Activated effector memory CD4-positive, alpha-beta T cell treated with Interleukin-2 at 50 U/mL for 16 hours (primary cell): ENCODE measurements around the gene RAB40A.

Source experiments
- DNase-seq: peaks from one replicate; pipeline ENCODE4 v3.0.0-alpha.2; 2020

The RAB40A gene

GRCh38 chrX:103519389-103519788 is at the start of gene RAB40A:
TSS of gene RAB40A (minus strand) at chrX:103519489. CDS start at chrX:103500756, 18,733 bp downstream.
- DNase-seq = no peak

DNA sequence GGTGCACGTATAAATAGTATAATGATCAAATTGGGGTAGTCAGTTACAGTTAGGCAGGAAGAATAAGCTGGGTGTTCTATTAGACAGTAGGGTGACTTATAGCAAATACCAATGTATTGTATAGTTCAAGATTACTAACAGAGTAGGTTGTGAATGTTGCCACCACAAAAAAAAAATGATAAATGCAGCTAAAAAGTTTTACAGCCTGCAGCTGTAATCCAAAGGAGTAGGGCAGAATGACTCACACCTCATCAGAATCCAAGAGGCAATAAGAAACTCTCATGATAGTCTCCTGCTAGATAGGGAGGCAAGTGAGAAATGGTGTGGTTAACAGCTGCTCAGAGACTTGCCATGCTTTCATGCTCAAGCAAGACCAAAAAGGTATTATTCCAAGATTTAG is 46.5 kb upstream of the RAB40A start:
- DNase-seq = no peak

DNA sequence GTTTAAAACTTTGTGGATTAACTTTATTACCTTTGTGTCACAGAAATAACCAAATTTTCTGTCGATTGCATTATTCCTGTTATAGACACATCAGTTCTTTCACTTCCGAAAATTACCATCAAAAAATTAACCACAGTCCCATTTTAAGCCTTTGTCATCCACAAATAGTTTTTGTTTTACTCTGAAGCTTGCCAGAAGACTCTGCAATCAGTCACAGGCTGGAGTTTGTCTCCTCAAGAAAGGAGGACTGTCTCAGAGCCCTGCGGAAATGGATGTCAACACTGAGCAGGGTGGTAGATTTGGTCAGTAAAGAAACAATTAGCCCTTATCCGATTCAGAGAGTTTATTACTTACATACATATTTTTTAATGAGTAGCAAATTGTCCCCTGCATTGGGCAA is 45.9 kb upstream of the RAB40A start:
- DNase-seq = no peak

DNA sequence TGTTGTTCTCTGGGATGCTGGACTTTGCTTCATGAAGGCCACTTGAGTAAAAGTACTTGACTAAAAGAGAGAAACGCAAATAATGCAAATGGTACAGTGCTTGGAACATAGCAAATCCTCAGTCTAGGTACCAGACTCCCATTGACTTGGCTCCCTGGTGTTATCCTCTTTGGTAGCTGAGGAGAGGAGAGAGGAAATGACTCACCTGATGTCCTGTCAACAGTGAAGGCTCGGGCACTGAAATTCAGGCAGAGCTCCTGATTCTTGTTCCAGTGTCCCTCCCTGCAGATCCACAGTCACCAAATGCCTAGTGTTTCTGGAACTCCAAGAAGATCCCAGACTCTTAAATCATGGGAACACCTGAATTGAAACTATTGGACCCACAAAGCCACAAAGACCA is 43.5 kb upstream of the RAB40A start:
- DNase-seq = no peak

GRCh38 chrX:103560256-103560655 is 41.0 kb upstream of the RAB40A start:
- DNase-seq = no peak

GRCh38 chrX:103556963-103557612 is 37.8 kb upstream of the RAB40A start:
- no peak for DNase-seq

- DNase-seq = peak; percentile 25
Measured at GRCh38 chrX:103554687-103555424, 35.6 kb upstream of the RAB40A start.

DNA sequence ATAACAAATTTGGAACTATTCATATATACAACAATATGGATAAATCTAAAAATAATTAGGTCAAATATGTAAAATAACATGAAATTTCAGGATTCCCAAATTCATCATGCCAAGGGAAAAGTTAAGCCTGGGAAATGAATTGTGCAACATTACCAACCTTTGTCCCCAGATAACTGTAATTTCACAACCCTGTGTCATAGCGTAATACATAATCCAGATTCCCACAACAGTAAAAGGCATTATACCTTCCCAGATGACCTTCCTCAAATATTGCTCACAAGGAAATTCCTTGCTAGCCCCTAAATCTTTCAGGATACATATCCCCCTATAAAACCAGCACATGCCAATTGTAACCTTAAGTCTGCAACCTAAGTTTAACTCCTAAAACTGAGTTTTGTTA is 32.9 kb upstream of the RAB40A start:
- DNase-seq = no peak

GRCh38 chrX:103550415-103551051 is 31.2 kb upstream of the RAB40A start:
- no peak for DNase-seq

- DNase-seq = no peak
Measured at GRCh38 chrX:103549916-103550315, 30.6 kb upstream of the RAB40A start.

GRCh38 chrX:103540145-103540544 is 20.9 kb upstream of the RAB40A start:
- DNase-seq = no peak

- DNase-seq = no peak
Measured at GRCh38 chrX:103539695-103540094, 20.4 kb upstream of the RAB40A start.

DNA sequence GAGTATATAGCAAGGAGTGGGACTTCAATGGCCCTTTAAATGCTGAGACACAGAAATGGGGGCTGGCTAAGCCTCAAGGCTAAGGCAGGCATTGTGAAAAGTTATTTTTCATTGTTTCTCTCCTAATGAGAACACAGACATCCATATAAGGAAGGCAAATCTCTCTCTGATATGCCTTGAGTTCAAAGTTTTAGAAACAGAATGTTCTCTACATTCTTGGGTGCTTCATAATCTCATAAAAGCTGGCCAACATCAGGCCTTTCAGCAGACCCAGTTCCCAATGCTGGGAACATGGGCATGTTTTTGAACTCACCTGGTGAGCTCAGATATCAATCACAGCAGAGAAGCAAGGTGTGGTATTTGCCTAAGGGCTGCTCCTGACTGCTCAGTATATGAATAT is 19.4 kb upstream of the RAB40A start:
- no peak for DNase-seq

GRCh38 chrX:103537871-103538387 is 18.6 kb upstream of the RAB40A start:
- DNase-seq = no peak

- no peak for DNase-seq
Measured at GRCh38 chrX:103536732-103537131, 17.4 kb upstream of the RAB40A start.

DNA sequence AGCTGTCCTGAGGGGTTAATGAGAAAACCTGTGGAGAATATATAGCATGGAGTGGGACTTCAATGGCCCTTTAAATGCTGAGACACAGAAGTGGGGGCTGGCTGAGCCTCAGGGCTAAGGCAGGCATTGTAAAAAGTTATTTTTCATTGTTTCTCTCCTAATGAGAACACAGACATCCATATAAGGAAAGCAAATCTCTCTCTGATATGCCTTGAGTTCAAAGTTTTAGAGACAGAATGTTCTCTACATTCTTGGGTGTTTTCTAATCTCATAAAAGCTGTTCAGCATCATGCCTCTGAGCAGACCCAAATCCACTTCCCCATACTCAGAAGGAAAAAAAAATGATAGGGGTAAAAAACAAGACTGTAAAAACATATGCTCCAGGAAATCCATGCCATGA is 16.8 kb upstream of the RAB40A start:
- DNase-seq = no peak

GRCh38 chrX:103535206-103535605 is 15.9 kb upstream of the RAB40A start:
- DNase-seq = no peak

DNA sequence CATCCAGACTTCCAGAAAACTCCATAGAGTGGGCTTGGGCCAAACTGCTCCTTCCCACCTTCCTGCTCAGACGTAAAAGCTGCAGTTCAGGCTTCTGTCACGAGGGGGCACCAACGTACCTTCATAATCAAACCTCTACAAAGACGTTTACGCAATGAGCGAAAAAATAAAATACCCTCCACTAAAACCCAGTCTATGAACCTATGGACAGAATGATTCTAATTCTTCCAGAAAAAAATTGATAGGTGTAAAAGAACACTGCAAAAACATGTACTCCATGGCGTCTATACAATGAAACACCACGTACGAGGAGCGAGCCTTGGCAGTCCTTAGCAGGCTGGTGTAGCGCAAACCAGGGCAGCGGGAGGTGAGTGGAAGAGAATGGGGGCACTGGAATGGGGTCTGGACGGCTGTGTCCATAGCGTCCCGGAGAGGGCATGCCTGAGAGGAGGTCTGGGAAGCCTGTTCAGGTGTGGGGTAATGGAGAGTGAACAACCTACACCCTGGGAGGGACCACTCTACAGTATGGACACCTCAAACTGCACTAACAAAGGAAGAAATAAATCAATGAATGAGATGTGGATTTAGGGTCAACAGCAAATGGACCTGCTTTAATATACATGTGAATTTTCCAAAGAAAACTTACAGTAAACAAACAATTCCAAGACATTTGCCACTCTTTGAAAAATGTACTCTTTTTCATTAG is 14.4 kb upstream of the RAB40A start:
- peak; percentile 40 for DNase-seq

DNA sequence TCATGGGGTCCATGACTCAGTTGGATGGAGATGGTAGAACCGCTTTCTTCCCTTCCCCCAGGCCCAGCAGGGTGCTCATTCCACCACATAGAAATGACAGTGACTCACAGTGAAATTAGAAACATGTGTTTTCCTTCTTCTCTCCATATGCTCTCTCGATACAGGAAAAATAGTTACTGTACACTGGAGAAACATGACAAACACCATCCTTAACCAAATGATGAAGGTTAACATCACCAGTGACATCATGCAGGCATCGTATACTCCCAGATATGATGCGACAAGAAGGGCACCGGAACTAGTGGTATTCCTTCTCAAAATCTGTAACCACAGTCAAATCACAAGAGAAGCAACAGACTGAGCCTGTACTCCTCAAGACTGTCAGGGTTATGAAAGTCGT is 11.7 kb upstream of the RAB40A start:
- DNase-seq = no peak

- DNase-seq = no peak
Measured at GRCh38 chrX:103530545-103530944, 11.3 kb upstream of the RAB40A start.

DNA sequence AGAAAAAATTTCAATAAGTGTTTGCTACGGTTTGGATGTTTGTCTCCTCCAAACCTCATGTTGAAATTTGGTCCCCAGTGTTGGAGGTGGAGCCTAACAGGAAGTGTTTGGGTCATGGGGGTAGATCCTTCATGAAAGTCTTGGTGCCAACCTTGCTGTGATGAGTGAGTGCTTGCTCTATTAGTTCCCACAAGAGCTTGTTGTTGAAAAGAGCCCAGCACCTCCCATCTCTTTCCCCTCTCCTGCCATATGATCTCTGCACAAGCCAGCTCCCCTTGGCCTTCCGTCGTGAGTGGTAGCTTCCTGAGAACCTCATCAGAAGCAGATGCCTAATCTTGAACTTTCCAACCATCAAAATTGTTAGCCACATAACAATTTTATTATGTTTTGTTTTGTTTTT is 10.3 kb upstream of the RAB40A start:
- DNase-seq = no peak

DNA sequence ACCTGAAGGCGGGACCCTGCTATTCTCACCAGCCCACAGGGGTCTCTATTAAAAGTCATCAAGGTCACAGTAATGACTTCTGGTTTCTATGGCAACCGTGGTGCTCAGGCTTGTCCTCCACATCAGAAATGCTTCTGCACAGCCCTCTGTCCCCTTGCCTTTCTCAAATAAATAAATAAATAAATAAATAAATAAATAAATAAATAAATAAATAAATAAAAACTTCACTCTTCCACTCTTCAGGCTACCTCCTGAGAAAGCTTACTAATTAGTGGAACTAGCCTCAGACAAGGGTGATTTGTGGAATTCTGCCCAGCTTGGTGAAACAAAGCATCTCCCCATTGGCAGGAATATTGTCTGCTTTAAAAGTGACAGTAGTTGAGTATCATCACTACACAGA is 5.5 kb upstream of the RAB40A start:
- DNase-seq = no peak

DNA sequence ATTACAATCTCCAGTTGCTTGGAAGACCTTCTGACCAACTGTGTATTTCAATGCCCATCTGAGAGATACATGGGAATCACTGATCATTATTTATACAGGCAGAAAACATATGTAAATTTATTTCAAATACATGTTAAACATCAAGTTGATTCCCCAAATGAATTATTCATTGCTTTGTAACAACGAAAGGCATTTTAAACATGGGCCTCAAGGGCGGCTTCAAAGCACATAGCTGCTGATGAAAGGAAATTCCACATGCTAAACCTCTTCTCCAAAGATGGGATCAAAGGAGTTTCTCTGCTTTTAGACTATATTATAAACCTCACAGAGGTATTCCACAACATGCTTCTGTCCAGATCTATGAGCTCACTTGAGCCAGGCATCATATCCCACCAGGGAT is 4.3 kb upstream of the RAB40A start:
- DNase-seq = no peak
